ENCODE measurements around the gene AIFM2.

DNA sequence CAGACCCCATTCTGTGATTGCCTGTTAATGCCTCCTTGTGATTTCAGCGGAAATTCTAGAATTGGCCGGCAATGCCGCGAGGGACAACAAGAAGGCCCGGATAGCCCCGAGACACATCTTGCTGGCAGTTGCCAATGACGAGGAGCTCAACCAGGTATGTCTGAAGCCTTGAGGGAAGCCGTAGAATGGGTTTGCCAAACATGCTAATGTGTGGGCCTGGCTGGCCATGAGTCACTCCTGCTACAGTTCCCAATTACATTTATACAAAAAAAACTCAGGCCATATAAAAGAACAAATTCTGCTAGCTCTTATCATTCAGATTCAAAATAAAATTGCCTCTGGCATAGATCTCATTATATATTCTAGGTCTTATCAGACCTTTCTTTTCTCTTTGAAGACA, 42.6 kb downstream of the AIFM2 start:
- TF ChIP-seq EZH2 (IDR thresholded peaks at IDR 0.05; ENCODE audit: borderline replicate concordance, low read depth, low read length) (no peak), TAF15 (IDR thresholded peaks at IDR 0.05; ENCODE audit: low read depth, low read length) (no peak), HMGN3 (IDR thresholded peaks at IDR 0.05; ENCODE audit: borderline replicate concordance, extremely low read depth, insufficient read length, low read depth, low read length) (no peak)
- TF ChIP-seq, protein P1, sequence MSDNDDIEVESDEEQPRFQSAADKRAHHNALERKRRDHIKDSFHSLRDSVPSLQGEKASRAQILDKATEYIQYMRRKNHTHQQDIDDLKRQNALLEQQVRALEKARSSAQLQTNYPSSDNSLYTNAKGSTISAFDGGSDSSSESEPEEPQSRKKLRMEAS (CRISPR knock-in tag; IDR thresholded peaks at IDR 0.05) = no peak
